ENCODE measurements around the gene HEPHL1. TPM values are rescaled to one million over a fixed set of nuclear protein-coding genes. Genes with fewer than 3 reads are reported as not detected.

HEPHL1 gene
- polyA plus RNA-seq, 3 donors, result not detected

DNA sequence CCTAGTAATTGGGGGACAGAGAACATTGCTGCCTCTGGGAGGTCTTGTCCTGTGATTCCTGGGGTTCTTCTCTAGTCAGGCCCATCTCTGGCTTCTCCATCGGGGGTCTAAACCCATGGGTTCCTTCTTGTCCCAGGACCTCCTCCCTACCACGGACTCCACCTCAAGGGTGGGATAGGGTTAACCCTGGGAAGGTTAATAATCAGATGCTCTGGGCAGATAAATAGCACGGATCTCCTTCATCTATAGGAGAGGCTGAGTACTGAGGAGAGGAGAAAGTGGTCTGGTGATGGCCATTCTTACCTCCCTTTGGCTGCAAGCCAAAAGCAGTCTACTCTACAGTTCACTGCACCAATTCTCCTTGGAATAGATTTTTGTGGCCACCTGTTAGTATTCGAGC, 10.5 kb downstream of the HEPHL1 start:
- TF ChIP-seq, protein P1, sequence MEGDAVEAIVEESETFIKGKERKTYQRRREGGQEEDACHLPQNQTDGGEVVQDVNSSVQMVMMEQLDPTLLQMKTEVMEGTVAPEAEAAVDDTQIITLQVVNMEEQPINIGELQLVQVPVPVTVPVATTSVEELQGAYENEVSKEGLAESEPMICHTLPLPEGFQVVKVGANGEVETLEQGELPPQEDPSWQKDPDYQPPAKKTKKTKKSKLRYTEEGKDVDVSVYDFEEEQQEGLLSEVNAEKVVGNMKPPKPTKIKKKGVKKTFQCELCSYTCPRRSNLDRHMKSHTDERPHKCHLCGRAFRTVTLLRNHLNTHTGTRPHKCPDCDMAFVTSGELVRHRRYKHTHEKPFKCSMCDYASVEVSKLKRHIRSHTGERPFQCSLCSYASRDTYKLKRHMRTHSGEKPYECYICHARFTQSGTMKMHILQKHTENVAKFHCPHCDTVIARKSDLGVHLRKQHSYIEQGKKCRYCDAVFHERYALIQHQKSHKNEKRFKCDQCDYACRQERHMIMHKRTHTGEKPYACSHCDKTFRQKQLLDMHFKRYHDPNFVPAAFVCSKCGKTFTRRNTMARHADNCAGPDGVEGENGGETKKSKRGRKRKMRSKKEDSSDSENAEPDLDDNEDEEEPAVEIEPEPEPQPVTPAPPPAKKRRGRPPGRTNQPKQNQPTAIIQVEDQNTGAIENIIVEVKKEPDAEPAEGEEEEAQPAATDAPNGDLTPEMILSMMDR (IDR thresholded peaks at IDR 0.05), result no peak
- Mint-ChIP-seq H3K4me1 (no peaks in the 10 kb centered on the region), H3K4me3 (no peak overlapping the region), H3K27ac (no peak overlapping the region), H3K9me3 (peaks cover 4 to 35% (median 15%) of the 10 kb centered on the region in 7 donors), H3K36me3 (no peaks in the 10 kb centered on the region), H3K27me3 (ENCODE audit: low read depth in 3 of 3) (peaks cover 0 to 5% (median 0%) of the 10 kb centered on the region in 3 donors)
- Histone ChIP-seq H3K9ac (ENCODE audit: insufficient read depth, low read length, poor library complexity, severe bottlenecking) (no peak overlapping the region), H3K9me3 (replicated peaks in 1 of 2; ENCODE audit: control insufficient read depth in 1 of 2, insufficient read depth in 1 of 2, low read length in 2 of 2) (peaks cover 0 to 20% of the 10 kb centered on the region in 2 donors), H3K27ac (ENCODE audit: low read depth in 1 of 2, low read length in 2 of 2) (no peak overlapping the region), H3K4me2 (replicated peaks; ENCODE audit: extremely low read depth, low read length, poor library complexity, severe bottlenecking) (no peak overlapping the region), H3K27me3 (ENCODE audit: control insufficient read depth in 2 of 2, insufficient read depth in 2 of 2, low read length in 2 of 2) (no peaks in the 10 kb centered on the region), H3K36me3 (replicated peaks in 1 of 2; ENCODE audit: control insufficient read depth in 1 of 2, insufficient read depth in 2 of 2, low read length in 2 of 2) (no peaks in the 10 kb centered on the region), H4K20me1 (ENCODE audit: insufficient read depth, low read length) (no peaks in the 10 kb centered on the region), H3K4me1 (ENCODE audit: control insufficient read depth in 1 of 2, insufficient read depth in 2 of 2, low read length in 2 of 2) (no peaks in the 10 kb centered on the region), H3K4me3 (replicated peaks in 1 of 3; ENCODE audit: low read depth in 2 of 3, low read length in 3 of 3) (no peak overlapping the region), H2AFZ (ENCODE audit: insufficient read depth, low read depth, low read length, poor library complexity, severe bottlenecking) (no peak overlapping the region), H3K79me2 (ENCODE audit: insufficient read depth, low read length) (no peaks in the 10 kb centered on the region)
- intact Hi-C loops (cut with micrococcal nuclease), result no loop called here
- no peak for DNase-seq
- WGBS (ENCODE audit: insufficient coverage), result 82% methylated on average over 1 of the region's 4 CpGs

DNA sequence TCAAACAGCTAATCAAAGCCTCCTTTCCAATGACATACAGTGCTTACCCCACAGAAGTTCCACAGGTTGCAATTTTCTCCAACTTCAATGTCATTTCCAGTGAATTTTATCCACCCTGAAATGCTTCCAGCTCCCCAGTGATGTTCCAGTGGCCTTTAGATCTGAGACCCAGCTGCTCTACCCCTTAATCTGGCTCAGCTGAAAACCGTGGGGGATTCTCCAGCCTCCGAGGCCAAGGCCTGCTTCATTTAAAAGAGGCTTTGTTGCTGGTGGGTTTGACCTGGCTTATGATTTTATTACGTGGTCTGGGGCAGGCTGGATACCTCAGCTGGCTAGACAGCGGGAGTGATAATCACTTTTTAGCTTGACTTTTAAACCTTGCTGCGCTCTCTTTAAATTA, 10.9 kb downstream of the HEPHL1 start:
- Histone ChIP-seq H3K79me2 (ENCODE audit: insufficient read depth, low read length) (no peaks in the 10 kb centered on the region), H3K27me3 (ENCODE audit: control insufficient read depth in 2 of 2, insufficient read depth in 2 of 2, low read length in 2 of 2) (no peaks in the 10 kb centered on the region), H4K20me1 (ENCODE audit: insufficient read depth, low read length) (no peaks in the 10 kb centered on the region), H3K4me1 (ENCODE audit: control insufficient read depth in 1 of 2, insufficient read depth in 2 of 2, low read length in 2 of 2) (no peaks in the 10 kb centered on the region), H3K36me3 (replicated peaks in 1 of 2; ENCODE audit: control insufficient read depth in 1 of 2, insufficient read depth in 2 of 2, low read length in 2 of 2) (no peaks in the 10 kb centered on the region), H3K27ac (ENCODE audit: low read depth in 1 of 2, low read length in 2 of 2) (no peak overlapping the region), H3K9ac (ENCODE audit: insufficient read depth, low read length, poor library complexity, severe bottlenecking) (no peak overlapping the region), H3K9me3 (replicated peaks in 1 of 2; ENCODE audit: control insufficient read depth in 1 of 2, insufficient read depth in 1 of 2, low read length in 2 of 2) (peaks cover 0 to 17% of the 10 kb centered on the region in 2 donors), H2AFZ (ENCODE audit: insufficient read depth, low read depth, low read length, poor library complexity, severe bottlenecking) (no peak overlapping the region), H3K4me2 (replicated peaks; ENCODE audit: extremely low read depth, low read length, poor library complexity, severe bottlenecking) (no peak overlapping the region), H3K4me3 (replicated peaks in 1 of 3; ENCODE audit: low read depth in 2 of 3, low read length in 3 of 3) (no peak overlapping the region)
- peaks cover 0 to 5% (median 0%) of the 10 kb centered on the region in 3 donors for H3K27me3 Mint-ChIP-seq (ENCODE audit: low read depth in 3 of 3)
- TF ChIP-seq, protein P1 (IDR thresholded peaks at IDR 0.05), result no peak
- no peaks in the 10 kb centered on the region for H3K36me3 Mint-ChIP-seq
- H3K9me3 Mint-ChIP-seq, result peaks cover 6 to 36% (median 17%) of the 10 kb centered on the region in 7 donors
- no peak overlapping the region for H3K27ac Mint-ChIP-seq
- H3K4me1 Mint-ChIP-seq, result no peaks in the 10 kb centered on the region
- intact Hi-C loops (cut with micrococcal nuclease), result no loop called here
- H3K4me3 Mint-ChIP-seq, result no peak overlapping the region
- 83% methylated on average over 2 of the region's 5 CpGs for WGBS (ENCODE audit: insufficient coverage)
- no peak for DNase-seq

Measured in CD14-positive monocyte (primary cell).